Measurements from ENCODE around the gene RBM4B.

The RBM4B gene

GRCh38 chr11:66693356-66694055 lies 15.8 kb upstream of the RBM4B start:
- DNase-seq (ENCODE audit: low read depth, low spot score), result no peak
- in situ Hi-C loops (cut with HindIII; ENCODE audit: low sequenced_read_pairs), result no loop called here
- no peak overlapping the region for H3K4me3 ChIP-seq (ENCODE audit: low read depth, low read length)
- no peak for TF ChIP-seq CTCF (IDR thresholded peaks at IDR 0.05; ENCODE audit: low read depth, low read length)

- DNase-seq (ENCODE audit: low read depth, low spot score), result no peak
- in situ Hi-C loops (cut with HindIII; ENCODE audit: low sequenced_read_pairs), result no loop called here
- no peak for TF ChIP-seq CTCF (IDR thresholded peaks at IDR 0.05; ENCODE audit: low read depth, low read length)
- no peak overlapping the region for H3K4me3 ChIP-seq (ENCODE audit: low read depth, low read length)
These were observed 15.2 kb upstream of the RBM4B start for GRCh38 chr11:66692871-66693331.

GRCh38 chr11:66692446-66692845 lies 14.8 kb upstream of the RBM4B start:
- TF ChIP-seq CTCF (IDR thresholded peaks at IDR 0.05; ENCODE audit: low read depth, low read length), result no peak
- in situ Hi-C loops (cut with HindIII; ENCODE audit: low sequenced_read_pairs), result no loop called here
- H3K4me3 ChIP-seq (ENCODE audit: low read depth, low read length), result no peak overlapping the region
- DNase-seq (ENCODE audit: low read depth, low spot score), result no peak

- TF ChIP-seq CTCF (IDR thresholded peaks at IDR 0.05; ENCODE audit: low read depth, low read length), result no peak
- H3K4me3 ChIP-seq (ENCODE audit: low read depth, low read length), result no peak overlapping the region
- in situ Hi-C loops (cut with HindIII; ENCODE audit: low sequenced_read_pairs), result no loop called here
- no peak for DNase-seq (ENCODE audit: low read depth, low spot score)
These were observed 13.8 kb upstream of the RBM4B start for GRCh38 chr11:66691311-66691980.

- no peak for DNase-seq (ENCODE audit: low read depth, low spot score)
- in situ Hi-C loops (cut with HindIII; ENCODE audit: low sequenced_read_pairs), result no loop called here
- no peak for TF ChIP-seq CTCF (IDR thresholded peaks at IDR 0.05; ENCODE audit: low read depth, low read length)
- H3K4me3 ChIP-seq (ENCODE audit: low read depth, low read length), result no peak overlapping the region
These were observed 12.2 kb upstream of the RBM4B start for GRCh38 chr11:66689661-66690590.
